ENCODE data around the gene MTUS2.

DNA sequence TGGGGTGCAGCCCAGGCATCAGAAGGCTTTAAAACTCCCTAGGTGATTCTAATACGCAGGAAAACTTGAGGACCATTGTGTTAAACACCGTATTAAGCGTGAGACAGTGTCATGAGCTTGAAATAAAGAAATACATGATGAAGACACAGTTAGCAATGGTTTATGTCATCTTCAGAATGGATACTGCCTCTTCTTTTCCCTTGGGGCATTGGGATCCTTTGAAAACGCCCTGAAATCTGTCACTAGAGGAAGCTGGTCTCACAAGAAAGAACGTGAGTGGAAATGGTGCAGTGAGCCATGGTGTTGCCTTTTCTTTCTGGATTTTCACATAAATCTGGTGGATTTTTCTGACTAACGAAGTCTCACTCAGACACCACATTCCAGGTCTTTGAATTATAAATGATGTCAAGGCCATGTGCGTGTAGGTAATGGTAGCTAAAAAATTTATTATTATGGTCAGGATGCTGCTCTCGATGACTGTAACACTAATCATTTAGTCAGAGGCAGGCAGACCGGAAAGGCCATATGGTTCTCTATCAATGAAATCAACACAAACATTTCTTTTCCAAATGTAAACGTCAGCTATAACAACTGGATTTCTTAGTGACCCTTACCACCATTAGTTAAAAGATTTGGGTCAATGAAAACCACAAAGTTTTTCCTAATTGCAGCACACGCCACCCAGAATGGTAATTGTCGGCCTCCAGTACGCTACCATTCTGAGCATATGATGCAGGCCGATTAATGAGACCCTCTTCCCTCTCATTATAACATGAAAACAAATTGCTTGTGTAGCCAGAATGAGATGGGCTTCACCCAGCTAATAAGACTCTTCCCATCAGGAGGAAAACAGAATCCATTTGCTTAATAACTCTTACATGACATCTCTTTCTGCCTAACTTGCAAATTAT lies 669.8 kb downstream of the MTUS2 start:
- TF ChIP-seq POLR2A (IDR thresholded peaks at IDR 0.05; ENCODE audit: low read depth, low read length) (no peak), PAX5 (IDR thresholded peaks at IDR 0.05; ENCODE audit: insufficient read depth, low read length, severe bottlenecking) (no peak), POLR2AphosphoS5 (IDR thresholded peaks at IDR 0.05; ENCODE audit: low read depth, low read length) (no peak), TAF1 (IDR thresholded peaks at IDR 0.05; ENCODE audit: low read depth, low read length) (no peak)
